ENCODE results near the gene USP54.

DNA sequence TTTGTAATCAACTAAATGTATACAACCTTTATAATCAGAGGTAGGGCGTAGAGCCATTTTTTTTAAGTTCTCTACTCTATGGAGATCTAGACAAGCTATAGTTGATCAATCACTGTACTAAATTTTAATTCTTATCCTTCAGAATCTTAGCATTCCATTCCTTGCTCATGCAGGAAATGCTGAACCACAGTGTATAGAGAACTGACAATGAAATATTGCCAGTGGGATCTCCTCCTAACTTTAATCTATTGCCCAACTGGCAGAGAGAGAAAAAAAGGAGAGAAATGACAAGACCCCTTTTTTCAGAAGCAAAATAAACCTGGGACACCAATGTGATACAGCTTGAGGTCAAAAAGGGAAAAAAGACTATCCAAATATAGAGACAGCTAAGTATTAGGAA, 68.9 kb downstream of the USP54 start:
- TF ChIP-seq, protein P1, sequence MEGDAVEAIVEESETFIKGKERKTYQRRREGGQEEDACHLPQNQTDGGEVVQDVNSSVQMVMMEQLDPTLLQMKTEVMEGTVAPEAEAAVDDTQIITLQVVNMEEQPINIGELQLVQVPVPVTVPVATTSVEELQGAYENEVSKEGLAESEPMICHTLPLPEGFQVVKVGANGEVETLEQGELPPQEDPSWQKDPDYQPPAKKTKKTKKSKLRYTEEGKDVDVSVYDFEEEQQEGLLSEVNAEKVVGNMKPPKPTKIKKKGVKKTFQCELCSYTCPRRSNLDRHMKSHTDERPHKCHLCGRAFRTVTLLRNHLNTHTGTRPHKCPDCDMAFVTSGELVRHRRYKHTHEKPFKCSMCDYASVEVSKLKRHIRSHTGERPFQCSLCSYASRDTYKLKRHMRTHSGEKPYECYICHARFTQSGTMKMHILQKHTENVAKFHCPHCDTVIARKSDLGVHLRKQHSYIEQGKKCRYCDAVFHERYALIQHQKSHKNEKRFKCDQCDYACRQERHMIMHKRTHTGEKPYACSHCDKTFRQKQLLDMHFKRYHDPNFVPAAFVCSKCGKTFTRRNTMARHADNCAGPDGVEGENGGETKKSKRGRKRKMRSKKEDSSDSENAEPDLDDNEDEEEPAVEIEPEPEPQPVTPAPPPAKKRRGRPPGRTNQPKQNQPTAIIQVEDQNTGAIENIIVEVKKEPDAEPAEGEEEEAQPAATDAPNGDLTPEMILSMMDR (conservative IDR thresholded peaks at IDR 0.05; ENCODE audit: low read length) = no peak
- no peak for TF ChIP-seq EZH2phosphoT487 (IDR thresholded peaks at IDR 0.05; ENCODE audit: borderline replicate concordance)
